Lower leg skin (tissue), 3 donors: ENCODE measurements around the gene KRTAP9-3.

Experiments used
- POLR2A ChIP-seq, 2 donors: fragments of 450-650 bp; IDR thresholded peaks; one replicate each; pipeline ENCODE4 v1.6.1; 2016 to 2017; ENCODE audit warnings: antibody characterized with exemption in 2 of 2, mild to moderate bottlenecking in 1 of 2, moderate library complexity in 1 of 2
- TF ChIP-seq, protein P1 (sequence below), 3 donors: fragments of 450-650 bp; IDR thresholded peaks; one replicate each; pipeline ENCODE4 v1.5.1; 2016; ENCODE audit warnings: antibody characterized with exemption in 3 of 3, mild to moderate bottlenecking in 3 of 3, moderate library complexity in 2 of 3

DNA sequence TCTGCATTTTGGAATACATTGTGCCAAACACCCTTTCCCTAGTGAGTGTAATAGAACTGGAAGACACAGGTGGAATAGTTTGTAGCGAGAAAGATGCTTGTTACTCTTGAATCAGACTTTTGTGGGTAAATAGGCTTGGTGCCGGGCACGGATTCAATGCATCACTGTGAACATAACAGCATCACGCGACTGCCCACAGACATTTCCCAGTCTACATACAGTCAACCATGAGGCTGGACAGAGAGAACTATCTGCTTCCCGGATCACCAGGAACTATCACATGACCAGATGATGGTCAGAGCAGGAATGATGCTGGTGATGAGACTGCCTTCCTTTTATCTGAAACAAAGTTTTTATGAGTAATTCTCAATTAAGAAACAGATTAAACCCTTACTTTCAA, 6.2 kb upstream of the KRTAP9-3 start:
- TF ChIP-seq, protein P1, sequence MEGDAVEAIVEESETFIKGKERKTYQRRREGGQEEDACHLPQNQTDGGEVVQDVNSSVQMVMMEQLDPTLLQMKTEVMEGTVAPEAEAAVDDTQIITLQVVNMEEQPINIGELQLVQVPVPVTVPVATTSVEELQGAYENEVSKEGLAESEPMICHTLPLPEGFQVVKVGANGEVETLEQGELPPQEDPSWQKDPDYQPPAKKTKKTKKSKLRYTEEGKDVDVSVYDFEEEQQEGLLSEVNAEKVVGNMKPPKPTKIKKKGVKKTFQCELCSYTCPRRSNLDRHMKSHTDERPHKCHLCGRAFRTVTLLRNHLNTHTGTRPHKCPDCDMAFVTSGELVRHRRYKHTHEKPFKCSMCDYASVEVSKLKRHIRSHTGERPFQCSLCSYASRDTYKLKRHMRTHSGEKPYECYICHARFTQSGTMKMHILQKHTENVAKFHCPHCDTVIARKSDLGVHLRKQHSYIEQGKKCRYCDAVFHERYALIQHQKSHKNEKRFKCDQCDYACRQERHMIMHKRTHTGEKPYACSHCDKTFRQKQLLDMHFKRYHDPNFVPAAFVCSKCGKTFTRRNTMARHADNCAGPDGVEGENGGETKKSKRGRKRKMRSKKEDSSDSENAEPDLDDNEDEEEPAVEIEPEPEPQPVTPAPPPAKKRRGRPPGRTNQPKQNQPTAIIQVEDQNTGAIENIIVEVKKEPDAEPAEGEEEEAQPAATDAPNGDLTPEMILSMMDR (IDR thresholded peaks at IDR 0.05) = no peak
- no peak for TF ChIP-seq POLR2A (IDR thresholded peaks at IDR 0.05)
